Pulmonary artery endothelial cell (primary cell): ENCODE results near the gene SUFU. TPM values are rescaled to one million over a fixed set of nuclear protein-coding genes. Genes with fewer than 3 reads are reported as not detected.
"Not testable (repeated sequence)": the region's sequence is repeated elsewhere in the genome, so short reads cannot be mapped to it uniquely, and the experiment has no call there.

Source experiments
- DNase-seq: peaks from one replicate; pipeline ENCODE4 v3.0.0-alpha.2; 2011; ENCODE audit warnings: low read depth, low spot score
- total RNA-seq: library from RNA; depleted of rRNA; stranded (reverse); fragments of >200 nt; gene quantifications from 2 replicates; pipeline ENCODE4 v1.2.3, GENCODE V29; 2014

The SUFU gene
- total RNA-seq, 1 donor from 2014 or later = 2.8 TPM

- DNase-seq = no peak
Measured at GRCh38 chr10:102479651-102480050, 24.1 kb upstream of the SUFU start.

GRCh38 chr10:102480396-102480795, 23.4 kb upstream of the SUFU start:
- no peak for DNase-seq

DNA sequence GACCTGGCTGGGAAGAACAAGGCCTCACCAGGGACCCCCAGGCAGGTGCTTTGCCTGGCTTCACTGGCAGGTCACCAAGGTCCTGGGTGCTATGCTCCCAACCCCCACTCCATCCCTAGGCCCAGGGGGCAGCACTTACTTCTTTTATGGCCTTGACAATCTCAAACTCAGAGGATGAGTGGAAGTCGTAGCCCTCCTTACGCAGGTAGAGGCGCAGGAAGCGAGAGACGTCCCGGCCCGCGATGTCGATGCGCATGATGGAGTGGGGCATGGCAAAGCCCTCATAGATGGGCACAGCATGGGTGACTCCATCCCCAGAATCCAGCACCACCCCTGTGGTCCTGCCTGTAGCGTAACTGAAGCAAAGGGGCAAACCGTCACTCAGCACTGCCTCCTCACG, 19.8 kb upstream of the SUFU start:
- DNase-seq = no peak

DNA sequence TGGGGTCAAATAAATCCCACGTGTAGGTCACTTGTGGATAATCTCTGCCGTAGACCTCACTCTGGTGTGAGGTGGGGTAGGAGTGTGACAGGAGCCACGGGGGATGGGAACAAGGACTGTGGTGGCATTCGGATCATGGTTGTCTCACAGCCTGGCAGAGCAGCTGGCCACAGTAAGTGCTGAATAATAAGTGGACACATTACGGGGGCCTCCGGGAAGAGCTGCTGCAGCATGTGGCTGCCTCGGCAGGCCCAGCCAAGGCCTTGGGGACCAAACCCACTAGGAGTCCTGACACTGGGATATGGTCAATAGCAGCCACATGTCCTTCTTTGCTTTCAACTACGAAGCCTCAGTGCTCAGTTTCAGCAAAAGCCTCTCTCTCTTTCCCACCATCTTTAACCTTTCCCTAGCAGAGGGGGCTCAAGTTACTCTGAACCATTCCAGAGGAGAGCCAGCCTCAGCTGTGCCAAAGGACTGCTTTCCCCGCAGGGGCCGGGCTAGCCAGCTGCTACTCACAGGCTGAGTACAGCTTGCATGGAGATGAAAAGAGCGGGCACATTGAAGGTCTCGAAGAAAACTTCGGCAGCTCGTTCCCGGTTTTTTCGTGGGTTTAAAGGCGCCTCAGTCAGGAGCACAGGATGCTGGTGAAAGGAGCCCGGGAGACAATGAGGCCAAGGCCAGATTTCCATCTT, 18.5 kb upstream of the SUFU start:
- no peak for DNase-seq

- no peak for DNase-seq
Measured at GRCh38 chr10:102491136-102491535, 12.6 kb upstream of the SUFU start.

- no peak for DNase-seq
Measured at GRCh38 chr10:102492344-102492939, 11.3 kb upstream of the SUFU start.

DNA sequence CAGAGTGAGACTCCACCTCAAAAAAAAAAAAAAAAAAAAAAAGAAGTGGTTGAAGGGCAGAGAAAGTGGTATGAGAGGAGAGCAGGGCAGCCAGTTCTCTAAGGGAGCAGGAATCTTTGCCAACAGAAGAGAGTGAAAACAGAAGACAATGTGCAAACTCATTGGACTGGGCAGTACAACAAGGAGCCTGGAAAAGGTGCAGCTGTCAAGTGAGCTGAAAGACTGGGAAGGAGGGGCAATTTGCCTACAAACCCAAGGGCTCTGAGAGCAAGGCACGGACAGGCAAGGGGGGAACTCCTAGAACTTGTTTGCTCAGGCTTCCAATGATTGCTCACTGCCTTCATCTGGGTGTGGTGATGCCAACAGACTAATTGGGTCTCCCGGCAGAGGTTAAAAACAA, 10.8 kb upstream of the SUFU start:
- DNase-seq = no peak

DNA sequence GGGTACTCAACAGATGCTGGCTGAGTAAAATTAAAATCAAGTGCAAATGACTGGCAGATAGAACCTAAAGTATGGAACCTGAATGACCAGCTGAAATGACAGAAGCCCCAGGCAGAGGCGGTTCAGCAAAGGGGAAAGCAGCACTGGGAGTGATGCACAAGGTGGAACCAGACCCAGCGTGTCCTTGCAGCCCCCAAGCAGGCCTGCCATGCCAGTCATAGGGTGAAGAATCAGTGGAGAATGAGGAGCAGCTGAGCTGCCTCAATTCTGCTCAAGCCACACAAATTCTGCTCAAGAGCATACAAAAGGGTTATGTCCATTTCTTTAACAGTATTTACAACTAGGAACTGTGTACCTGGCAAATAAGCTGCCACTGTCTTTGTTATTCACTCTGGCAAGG, 10.0 kb upstream of the SUFU start:
- no peak for DNase-seq

DNA sequence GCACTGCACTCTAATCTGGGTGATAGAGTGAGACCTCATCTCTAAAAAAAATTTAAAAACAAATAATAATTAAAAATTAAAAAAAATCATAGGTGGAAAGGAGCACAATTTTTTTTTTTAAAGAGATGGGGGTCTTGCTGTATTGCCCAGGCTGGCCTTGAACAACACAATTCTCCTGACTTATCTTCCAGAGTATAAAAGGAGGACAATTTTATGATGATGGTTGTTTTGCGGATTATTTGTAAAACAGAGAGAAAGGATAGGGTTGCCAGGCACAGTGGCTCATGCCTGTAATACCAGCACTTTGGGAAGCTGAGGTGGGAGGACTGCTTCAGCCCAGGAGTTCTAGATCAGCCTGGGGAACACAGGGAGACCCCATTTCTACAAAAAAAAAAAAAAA, 6.2 kb upstream of the SUFU start:
- DNase-seq = no peak

DNA sequence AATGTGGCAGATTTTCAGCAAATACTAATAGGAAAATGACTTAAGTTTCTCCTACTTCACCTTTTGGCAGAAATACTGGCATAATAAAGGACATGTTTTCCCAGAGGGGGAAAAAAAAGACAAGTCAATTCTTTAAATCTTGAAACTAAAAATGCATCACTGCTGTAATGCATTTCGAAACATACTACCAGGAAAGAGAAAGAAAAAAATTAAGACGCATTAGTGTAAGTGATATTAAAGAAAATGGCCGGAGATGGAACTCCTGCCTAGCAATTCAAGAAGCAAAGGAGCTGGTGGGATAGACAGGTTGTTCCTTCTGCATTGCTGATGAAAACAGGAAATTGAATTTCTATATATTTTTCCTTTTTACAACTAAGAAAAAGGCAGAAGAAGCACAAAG, 4.4 kb upstream of the SUFU start:
- no peak for DNase-seq

- not testable (repeated sequence) for DNase-seq
Measured at GRCh38 chr10:102500686-102501085, 3.1 kb upstream of the SUFU start.

DNA sequence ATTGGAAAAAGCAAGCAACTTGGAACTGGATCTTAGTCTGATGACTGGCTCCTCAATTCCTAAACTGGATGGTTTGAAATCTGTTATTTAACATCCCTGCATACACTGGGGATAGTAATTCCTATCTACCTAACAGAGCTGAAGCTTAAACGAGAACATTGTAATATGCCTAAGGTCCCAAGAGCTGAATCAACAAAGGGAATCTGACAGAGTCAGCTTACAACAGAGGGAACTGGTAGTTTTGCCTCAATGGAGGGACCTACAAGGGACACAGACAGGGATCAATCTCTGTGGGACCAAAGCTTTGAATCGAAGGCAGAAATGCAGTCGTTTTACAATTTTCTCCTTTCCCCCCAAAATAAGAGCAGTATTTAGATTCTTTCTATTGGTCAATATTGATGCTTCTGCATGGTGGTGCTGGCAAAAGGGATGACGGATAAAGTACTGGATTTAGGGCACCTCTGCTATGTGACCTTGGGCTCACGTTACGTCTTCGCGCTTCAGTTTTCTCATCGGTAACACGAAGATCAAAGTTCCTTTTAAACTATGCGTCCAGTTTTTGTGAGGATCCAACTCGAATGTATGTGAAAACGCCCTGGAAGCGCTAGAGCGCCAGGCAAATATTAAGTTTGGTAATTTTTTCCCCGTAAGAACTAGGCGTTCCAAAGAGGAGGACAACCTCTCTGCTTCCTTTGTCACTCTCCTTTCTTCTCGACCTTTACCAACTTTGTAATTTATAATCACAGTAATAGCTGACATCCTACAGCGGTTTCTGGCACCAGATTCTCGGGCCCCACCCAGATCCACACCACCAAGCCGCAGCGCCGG, 2.4 kb upstream of the SUFU start:
- no peak for DNase-seq

- DNase-seq = peak; percentile 97
Measured at GRCh38 chr10:102502029-102502336, 1.8 kb upstream of the SUFU start.

DNA sequence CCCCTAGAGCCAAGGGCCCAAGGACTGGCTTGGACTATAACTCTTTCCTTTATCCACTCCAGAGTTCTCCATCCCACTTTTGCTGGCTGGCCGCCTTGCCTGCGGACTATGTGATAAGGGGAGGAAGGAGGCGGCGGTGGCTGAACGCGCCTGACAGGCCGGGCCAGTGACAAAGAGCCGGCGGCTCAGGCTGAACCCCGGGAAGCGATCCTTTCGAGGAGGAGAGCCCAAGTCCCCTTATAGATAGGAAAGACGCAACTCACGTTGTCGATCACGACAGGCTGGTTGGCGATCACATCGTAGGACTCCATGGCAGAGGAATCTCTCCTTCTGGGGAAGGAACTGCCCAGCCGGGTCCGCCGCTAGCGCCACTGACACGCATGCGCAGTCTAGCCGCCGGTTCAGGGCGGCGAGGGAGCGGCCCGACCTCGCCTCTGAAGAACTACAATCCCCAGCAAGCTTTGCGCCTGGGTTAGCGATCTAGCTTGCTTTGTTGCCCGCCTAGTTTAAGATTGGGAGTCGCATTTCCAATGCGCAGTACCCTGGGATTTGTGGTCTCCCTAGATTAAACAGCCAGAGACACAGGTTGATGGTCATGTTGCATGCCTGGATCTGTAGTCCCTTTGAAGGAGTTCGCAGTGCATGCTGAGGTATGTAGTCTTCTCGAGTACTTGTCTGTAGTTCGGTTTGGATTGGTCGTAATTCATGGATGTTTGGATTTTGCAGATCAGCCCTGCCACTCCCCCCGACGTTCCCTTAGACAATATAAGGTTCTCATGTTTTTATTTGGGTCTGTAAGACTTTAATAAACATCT, 1.2 kb upstream of the SUFU start, which contains the start of gene ACTR1A:
ACTR1A (minus strand) TSS at position 376 of the 815 bp plus-strand sequence; CDS start at position 311, 65 bp downstream.
- DNase-seq = peak; percentile 100

DNA sequence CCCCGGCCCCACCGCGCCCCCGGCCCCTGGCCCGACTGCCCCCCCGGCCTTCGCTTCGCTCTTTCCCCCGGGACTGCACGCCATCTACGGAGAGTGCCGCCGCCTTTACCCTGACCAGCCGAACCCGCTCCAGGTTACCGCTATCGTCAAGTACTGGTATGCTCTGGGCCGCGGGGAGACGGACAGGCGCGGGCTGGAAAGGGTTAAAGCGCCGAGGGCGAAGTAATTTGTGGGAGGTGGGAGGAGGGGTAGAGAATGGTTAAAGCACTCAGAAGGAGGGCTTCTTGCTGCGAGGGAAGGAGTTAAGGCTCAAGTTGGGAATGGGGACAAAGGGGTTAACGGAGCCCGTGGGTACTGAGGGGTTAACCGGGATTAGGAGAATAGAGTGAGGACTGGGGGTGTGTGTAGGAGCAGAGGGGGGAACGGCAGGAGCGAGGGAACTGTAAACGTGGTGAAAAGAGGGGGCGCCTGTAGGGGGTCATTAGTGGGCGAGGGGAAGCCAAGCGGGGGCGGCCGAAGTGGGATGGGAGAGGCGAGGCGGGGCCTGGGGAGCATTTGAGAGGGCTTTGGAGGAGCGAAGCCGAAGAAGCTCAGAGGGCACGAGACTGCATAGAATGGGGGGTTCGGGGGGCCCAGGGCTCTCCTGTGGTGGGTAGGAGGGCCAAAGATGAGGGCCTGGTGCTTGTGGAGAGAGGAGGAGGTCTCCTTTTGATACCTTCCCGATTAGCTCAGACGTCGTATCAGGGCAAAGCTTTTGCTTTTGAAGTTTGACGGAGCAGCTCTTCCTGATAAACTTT, 605 bp downstream of the SUFU start:
- DNase-seq = no peak

DNA sequence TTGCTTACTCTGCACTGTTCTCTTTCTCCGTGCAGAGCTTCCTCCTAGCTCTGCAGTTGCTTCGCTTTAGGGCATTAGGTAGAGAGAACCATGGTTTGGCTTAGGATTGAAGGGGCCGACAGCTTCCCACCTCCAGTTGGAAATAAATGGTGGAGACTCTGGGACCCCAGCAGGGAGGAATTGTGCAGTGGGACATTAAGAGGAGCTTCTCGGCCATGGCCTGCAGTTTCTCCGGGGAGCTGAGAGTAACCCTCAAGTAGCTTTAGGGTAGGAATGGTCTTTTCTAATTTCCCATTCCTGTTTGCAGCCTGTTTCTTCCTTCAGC, 1.2 kb downstream of the SUFU start:
- DNase-seq = no peak

GRCh38 chr10:102505462-102506115, 1.8 kb downstream of the SUFU start:
- no peak for DNase-seq

DNA sequence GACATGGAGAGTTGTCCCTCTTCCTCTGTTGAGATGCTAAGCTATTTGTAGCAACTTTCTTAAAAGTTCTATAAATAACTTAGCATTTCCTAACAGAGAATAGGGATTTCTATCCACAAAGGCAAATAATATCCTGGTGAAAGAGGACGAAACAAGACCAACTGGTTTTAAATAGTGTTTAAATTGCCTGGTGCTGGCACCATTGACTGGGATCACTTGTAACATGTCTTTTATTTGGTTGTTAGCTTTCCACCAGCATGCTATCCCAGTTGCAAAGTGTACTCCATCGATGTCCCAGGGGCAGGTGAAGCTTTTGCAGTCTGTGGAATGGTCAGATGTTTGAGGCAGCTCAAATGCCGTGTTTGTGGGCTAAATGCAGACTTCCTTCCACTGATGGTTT, 3.7 kb downstream of the SUFU start:
- DNase-seq = no peak

- no peak for DNase-seq
Measured at GRCh38 chr10:102508506-102508905, 4.7 kb downstream of the SUFU start.

DNA sequence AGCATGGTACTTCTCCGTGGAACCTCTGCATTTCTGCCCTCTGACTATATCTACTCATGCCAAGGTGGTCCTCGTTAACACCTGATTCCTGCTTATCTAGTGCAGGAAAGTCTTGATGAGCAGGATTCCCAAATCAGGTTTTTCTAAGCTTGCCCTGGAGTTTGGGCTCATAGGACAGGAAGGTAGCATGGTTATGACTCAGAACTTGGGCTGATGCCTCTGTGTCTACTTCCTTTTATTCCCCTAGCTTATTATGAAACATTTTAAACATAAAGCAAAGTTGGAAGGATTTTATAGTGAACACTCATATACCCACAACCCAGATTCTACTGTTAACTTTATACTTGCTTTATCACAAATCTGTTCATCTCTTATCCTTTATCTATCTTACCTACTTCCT, 5.6 kb downstream of the SUFU start:
- DNase-seq = peak; percentile 15
